HepG2 (cell line): ENCODE results near the gene NFS1. TPM values are rescaled to one million over a fixed set of nuclear protein-coding genes. Genes with fewer than 3 reads are reported as not detected.
A peak's percentile ranks its signal among the peaks of the same experiment; 100 is the strongest.

ENCODE experiments used
- BATF2 ChIP-seq: sonication (generic); formaldehyde crosslinking; IDR thresholded peaks from 2 replicates; pipeline ENCODE4 v1.8.0; 2022; ENCODE audit warnings: mild to moderate bottlenecking, missing genetic modification reagents, moderate library complexity
- CREB3 ChIP-seq: sonication (generic); formaldehyde crosslinking; IDR thresholded peaks from 2 replicates; pipeline ENCODE4 v1.5.0; 2020; ENCODE audit warnings: missing genetic modification reagents
- DDIT3 ChIP-seq: sonication (generic); formaldehyde crosslinking; IDR thresholded peaks from 2 replicates; pipeline ENCODE4 v1.4.0; 2020; ENCODE audit warnings: mild to moderate bottlenecking, missing genetic modification reagents
- DNMT3B ChIP-seq: conservative IDR thresholded peaks from 2 replicates; pipeline ENCODE4 v1.6.1; 2016; ENCODE audit warnings: missing biosample characterization, control low read depth
- GTF2F1 ChIP-seq: fragments of 150-350 bp; IDR thresholded peaks from 2 replicates; pipeline ENCODE4 v1.6.1; 2014; ENCODE audit warnings: low read length
- HCFC1 ChIP-seq: fragments of 150-350 bp; IDR thresholded peaks from 2 replicates; pipeline ENCODE4 v1.6.1; 2014; ENCODE audit warnings: low read depth, low read length
- MIXL1 ChIP-seq: IDR thresholded peaks from 2 replicates; pipeline ENCODE4 v1.6.1; 2016
- MZF1 ChIP-seq: sonication (generic); formaldehyde crosslinking; IDR thresholded peaks from 2 replicates; pipeline ENCODE4 v1.8.1; 2023; ENCODE audit warnings: mild to moderate bottlenecking, missing genetic modification reagents, borderline replicate concordance
- NFRKB ChIP-seq: fragments of 450-650 bp; IDR thresholded peaks from 2 replicates; pipeline ENCODE4 v1.6.1; 2017
- POLR2A ChIP-seq, 2 experiments: IDR thresholded peaks; 2 replicates each; pipeline ENCODE4 v1.6.1; 2011; ENCODE audit warnings: low read depth in 2 of 2, low read length in 2 of 2, mild to moderate bottlenecking in 1 of 2, moderate library complexity in 1 of 2; ENCODE audit not compliant: insufficient read depth in 1 of 2
- RAD21 ChIP-seq: fragments of 450-650 bp; formaldehyde crosslinking; IDR thresholded peaks from 2 replicates; pipeline ENCODE4 v1.5.0; 2020; ENCODE audit warnings: mild to moderate bottlenecking
- RBM22 ChIP-seq: fragments of 200-400 bp; formaldehyde crosslinking; optimal IDR thresholded peaks from 2 replicates; pipeline ENCODE3; 2017; ENCODE audit warnings: mild to moderate bottlenecking, low read length, moderate library complexity
- RFX3 ChIP-seq: IDR thresholded peaks from 2 replicates; pipeline ENCODE4 v1.6.1; 2016; ENCODE audit warnings: missing biosample characterization, missing genetic modification reagents
- SKIL ChIP-seq: sonication (generic); formaldehyde crosslinking; IDR thresholded peaks from 2 replicates; pipeline ENCODE4 v1.8.0; 2022; ENCODE audit warnings: missing genetic modification reagents, mild to moderate bottlenecking, moderate library complexity, borderline replicate concordance
- SOX13 ChIP-seq, 3 experiments: fragments of 450-650 bp in 1 of 3; sonication (generic) in 1 of 3; formaldehyde crosslinking in 1 of 3; IDR thresholded peaks in 2 of 3; conservative IDR thresholded peaks in 1 of 3; 2 replicates each; pipeline versions ENCODE4 v1.5.0 to v1.6.1; 2016 to 2020; ENCODE audit warnings: antibody characterized with exemption in 1 of 3, mild to moderate bottlenecking in 1 of 3, missing compliant biosample characterization in 1 of 3, missing genetic modification reagents in 1 of 3, moderate library complexity in 1 of 3
- SSRP1 ChIP-seq: IDR thresholded peaks from 2 replicates; pipeline ENCODE4 v1.6.1; 2016; ENCODE audit warnings: control low read depth
- STAT5B ChIP-seq: sonication (generic); formaldehyde crosslinking; IDR thresholded peaks from 2 replicates; pipeline ENCODE4 v1.4.0; 2020; ENCODE audit warnings: missing genetic modification reagents
- THAP9 ChIP-seq: sonication (generic); formaldehyde crosslinking; IDR thresholded peaks from 2 replicates; pipeline ENCODE4; 2020; ENCODE audit warnings: missing genetic modification reagents, mild to moderate bottlenecking, borderline replicate concordance
- ZNF510 ChIP-seq: sonication (generic); formaldehyde crosslinking; IDR thresholded peaks from 2 replicates; pipeline ENCODE4 v1.4.0; 2020; ENCODE audit warnings: low read depth, mild to moderate bottlenecking, missing genetic modification reagents
- ZNF629 ChIP-seq: sonication (generic); formaldehyde crosslinking; conservative IDR thresholded peaks from 2 replicates; pipeline ENCODE4 v1.5.0; 2020; ENCODE audit warnings: missing genetic modification reagents
- ZNF710 ChIP-seq: sonication (generic); formaldehyde crosslinking; IDR thresholded peaks from 2 replicates; pipeline ENCODE4 v1.5.0; 2020; ENCODE audit warnings: mild to moderate bottlenecking, missing genetic modification reagents, borderline replicate concordance
- polyA plus RNA-seq, 8 experiments: library from polyadenylated mRNA; depleted of rRNA in 3 of 8; stranded (reverse) in 7 of 8; unstranded in 1 of 8; fragments of >200 nt; fragmentation: Illumina TruSeq in 4 of 8; extraction: Trizol in 4 of 8; gene quantifications; 2 replicates each; pipeline versions ENCODE4 v1.2.1 to v1.2.3, GENCODE V29; 2011 to 2016; ENCODE audit warnings: low read depth in 4 of 8, missing spikeins in 1 of 8, mixed read lengths in 1 of 8; ENCODE audit not compliant: insufficient read depth in 1 of 8
- total RNA-seq, 5 experiments: library from RNA; depleted of rRNA; stranded (reverse); fragments of >200 nt; fragmentation: Illumina TruSeq; extraction: Trizol; gene quantifications; 2 replicates each; pipeline ENCODE4 v1.2.3, GENCODE V29; 2016; ENCODE audit warnings: low read depth in 1 of 5

Gene NFS1
- total and polyA plus RNA-seq, 2 of the 13 experiments (the other 11 are each of a cell fraction or from before 2014, with no cell fraction given): 65.9 to 88.1 TPM

- no peak for TF ChIP-seq THAP9 (CRISPR knock-in tag)
- TF ChIP-seq ZNF510 (CRISPR knock-in tag): 0 out of 2 replicates have a peak, but pooled peaks have one; percentile 32
- no peak for TF ChIP-seq NFRKB
- TF ChIP-seq SOX13 (IDR thresholded peaks at IDR 0.05): no peak
- TF ChIP-seq SOX13 (CRISPR knock-in tag; conservative IDR thresholded peaks at IDR 0.05 in 1 of 2, IDR thresholded peaks at IDR 0.05 in 1 of 2): 0 out of 4 replicates have a peak, but pooled peaks of 1 of the 2 experiments have one; percentile 20
- peak; percentile 11; the same call in 1 of the 2 replicates for TF ChIP-seq DNMT3B (CRISPR knock-in tag)
- TF ChIP-seq RAD21 (CRISPR knock-in tag): 0 out of 2 replicates have a peak, but pooled peaks have one; percentile 18
- TF ChIP-seq POLR2A (IDR thresholded peaks at IDR 0.05; ENCODE audit: insufficient read depth in 1 of 2, low read depth in 2 of 2, low read length in 2 of 2): peak in 1 of 2 experiments; percentile 18; a peak in 1 of 4 replicates
- TF ChIP-seq GTF2F1: no peak
- peak; percentile 54 for TF ChIP-seq RBM22
- TF ChIP-seq BATF2 (CRISPR knock-in tag): 0 out of 2 replicates have a peak, but pooled peaks have one; percentile 32
- TF ChIP-seq ZNF629 (CRISPR knock-in tag): no peak
- no peak for TF ChIP-seq RFX3 (CRISPR knock-in tag)
- TF ChIP-seq MZF1: no peak
- TF ChIP-seq ZNF710 (CRISPR knock-in tag): no peak
- peak; percentile 46; the same call in 1 of the 2 replicates for TF ChIP-seq CREB3 (CRISPR knock-in tag)
- no peak for TF ChIP-seq HCFC1
- no peak for TF ChIP-seq MIXL1 (CRISPR knock-in tag)
- TF ChIP-seq STAT5B (CRISPR knock-in tag): 0 out of 2 replicates have a peak, but pooled peaks have one; percentile 5
- no peak for TF ChIP-seq SSRP1 (CRISPR knock-in tag)
- TF ChIP-seq SKIL: no peak
- no peak for TF ChIP-seq DDIT3 (CRISPR knock-in tag)
Measured at GRCh38 chr20:35738410-35739179, 39.4 kb upstream of the NFS1 start (continued).
